RWPE2 (cell line): ENCODE measurements around the gene DPF3.

Source experiments
- ATAC-seq: fragments of 200-7000 bp; cut with Tn5 transposase; 3 replicates; pipeline ENCODE4 v1.9.1; 2021; ENCODE audit warnings: low read depth
- DNase-seq: peaks from one replicate; pipeline ENCODE4 v3.0.0-alpha.2; 2020; ENCODE audit warnings: low spot score
- H3K27ac ChIP-seq: fragments of 450-650 bp; 2 replicates; pipeline ENCODE4 v1.5.1; 2017; ENCODE audit warnings: mild to moderate bottlenecking; ENCODE audit not compliant: poor library complexity, severe bottlenecking
- H3K27me3 ChIP-seq: fragments of 250-450 bp; sonication (Bioruptor Pico); 2 replicates; pipeline ENCODE4 v1.5.1; 2021; ENCODE audit warnings: mild to moderate bottlenecking, moderate library complexity; ENCODE audit not compliant: insufficient read depth, poor library complexity, severe bottlenecking
- H3K36me3 ChIP-seq: fragments of 250-450 bp; sonication (Bioruptor Pico); 2 replicates; pipeline ENCODE4 v1.5.1; 2020; ENCODE audit warnings: low read depth, mild to moderate bottlenecking, moderate library complexity
- H3K4me1 ChIP-seq: fragments of 250-450 bp; sonication (Bioruptor Pico); 2 replicates; pipeline ENCODE4 v1.5.1; 2021; ENCODE audit warnings: mild to moderate bottlenecking, moderate library complexity; ENCODE audit not compliant: insufficient read depth, poor library complexity, severe bottlenecking
- H3K4me3 ChIP-seq: fragments of 250-450 bp; sonication (Bioruptor Pico); 2 replicates; pipeline ENCODE4 v1.5.1; 2021; ENCODE audit warnings: mild to moderate bottlenecking, moderate library complexity; ENCODE audit not compliant: severe bottlenecking
- H3K9me3 ChIP-seq: fragments of 250-450 bp; sonication (Bioruptor Pico); 2 replicates; pipeline ENCODE4 v1.5.1; 2021; ENCODE audit warnings: mild to moderate bottlenecking, moderate library complexity; ENCODE audit not compliant: severe bottlenecking
- CTCF ChIP-seq: fragments of 450-650 bp; IDR thresholded peaks from one replicate; pipeline ENCODE4 v1.5.1; 2017; ENCODE audit warnings: mild to moderate bottlenecking, moderate library complexity; ENCODE audit not compliant: poor library complexity, severe bottlenecking

Gene DPF3

GRCh38 chr14:72856530-72857266 lies 37.2 kb downstream of the DPF3 start:
- no peak overlapping the region for H3K27ac ChIP-seq

GRCh38 chr14:72855913-72856312 lies 38.0 kb downstream of the DPF3 start:
- ATAC-seq: 0 out of 3 replicates have a peak, but pooled peaks have one; percentile 31

More at GRCh38 chr14:72856530-72857266, 37.2 kb downstream of the DPF3 start:
- H3K36me3 ChIP-seq: no peaks in the 10 kb centered on the region
- no peak overlapping the region for H3K4me3 ChIP-seq
- H3K4me1 ChIP-seq: no peaks in the 10 kb centered on the region
- ATAC-seq (no peak), DNase-seq (no peak)
- no peak for TF ChIP-seq CTCF
- H3K27me3 ChIP-seq: peaks cover 8% of the 10 kb centered on the region
- H3K9me3 ChIP-seq: no peaks in the 10 kb centered on the region

GRCh38 chr14:72852194-72852593 lies 41.7 kb downstream of the DPF3 start:
- TF ChIP-seq CTCF: no peak
- Histone ChIP-seq H3K27me3 (peaks cover 3% of the 10 kb centered on the region), H3K27ac (no peak overlapping the region), H3K4me1 (no peaks in the 10 kb centered on the region), H3K9me3 (no peaks in the 10 kb centered on the region), H3K36me3 (no peaks in the 10 kb centered on the region), H3K4me3 (no peak overlapping the region)
- DNase-seq: no peak
- no peak for ATAC-seq

More at GRCh38 chr14:72855913-72856312, 38.0 kb downstream of the DPF3 start:
- Histone ChIP-seq H3K27ac (no peak overlapping the region), H3K27me3 (peaks cover 6% of the 10 kb centered on the region), H3K4me3 (no peak overlapping the region), H3K4me1 (no peaks in the 10 kb centered on the region), H3K36me3 (no peaks in the 10 kb centered on the region), H3K9me3 (no peaks in the 10 kb centered on the region)
- TF ChIP-seq CTCF: no peak
- DNase-seq: no peak

GRCh38 chr14:72851635-72852034 lies 42.3 kb downstream of the DPF3 start:
- Histone ChIP-seq H3K4me1 (no peaks in the 10 kb centered on the region), H3K27ac (no peak overlapping the region), H3K9me3 (no peaks in the 10 kb centered on the region), H3K4me3 (no peak overlapping the region), H3K36me3 (no peaks in the 10 kb centered on the region), H3K27me3 (peaks cover 3% of the 10 kb centered on the region)
- no peak for TF ChIP-seq CTCF
- no peak for DNase-seq
- ATAC-seq: no peak

GRCh38 chr14:72850360-72850759 lies 43.5 kb downstream of the DPF3 start:
- ATAC-seq (no peak), DNase-seq (no peak)
- H3K4me1 ChIP-seq: no peaks in the 10 kb centered on the region
- TF ChIP-seq CTCF: no peak
- peaks cover 3% of the 10 kb centered on the region for H3K27me3 ChIP-seq
- H3K9me3 ChIP-seq: no peaks in the 10 kb centered on the region
- H3K4me3 ChIP-seq: no peak overlapping the region
- no peak overlapping the region for H3K27ac ChIP-seq
- H3K36me3 ChIP-seq: no peaks in the 10 kb centered on the region
